Bronchial epithelial cell (primary cell): ENCODE data around the gene CHMP3. TPM values are rescaled to one million over a fixed set of nuclear protein-coding genes. Genes with fewer than 3 reads are reported as not detected.

Source experiments
- DNase-seq: peaks from one replicate; pipeline ENCODE4 v3.0.0-alpha.2; 2010; ENCODE audit warnings: low read depth
- FAIRE-seq: peaks from 2 replicates; lab custom pipeline; 2011; peaks lifted over from hg19 to GRCh38; lab: Jason Lieb, UNC
- H3K27me3 ChIP-seq: 2 replicates; pipeline ENCODE4 v1.5.1; 2011; ENCODE audit warnings: low read length; ENCODE audit not compliant: control insufficient read depth, insufficient read depth
- H3K36me3 ChIP-seq: 2 replicates; pipeline ENCODE4 v1.5.1; 2011; ENCODE audit warnings: low read length; ENCODE audit not compliant: control insufficient read depth, insufficient read depth
- H3K4me3 ChIP-seq: 2 replicates; pipeline ENCODE4 v1.5.1; 2011; ENCODE audit warnings: mild to moderate bottlenecking, low read depth, low read length, control low read depth
- CTCF ChIP-seq: IDR thresholded peaks from 2 replicates; pipeline ENCODE4 v1.5.1; 2011; ENCODE audit warnings: mild to moderate bottlenecking, moderate library complexity, low read length, control low read depth, inconsistent platforms; ENCODE audit not compliant: insufficient read depth, severe bottlenecking
- total RNA-seq: library from RNA; depleted of rRNA; stranded (reverse); fragments of >200 nt; gene quantifications from 2 replicates; pipeline ENCODE4 v1.2.1, GENCODE V29; 2014

Gene CHMP3
- total RNA-seq, 1 donor from 2014 or later, result 60.6 TPM

- DNase-seq, result no peak
- no peaks in the 10 kb centered on the region for H3K27me3 ChIP-seq
- H3K4me3 ChIP-seq, result no peak overlapping the region
- H3K36me3 ChIP-seq, result peaks cover 3% of the 10 kb centered on the region
- FAIRE-seq, result no peak
- no peak for TF ChIP-seq CTCF
Measured at GRCh38 chr2:86525421-86526340, 37.6 kb downstream of the CHMP3 start.

- Histone ChIP-seq H3K36me3 (peaks cover 1% of the 10 kb centered on the region), H3K4me3 (no peak overlapping the region), H3K27me3 (no peaks in the 10 kb centered on the region)
- FAIRE-seq (no peak), DNase-seq (no peak)
- no peak for TF ChIP-seq CTCF
Measured at GRCh38 chr2:86523491-86523890, 39.8 kb downstream of the CHMP3 start.

GRCh38 chr2:86522711-86523110 is 40.5 kb downstream of the CHMP3 start:
- peaks cover 1% of the 10 kb centered on the region for H3K36me3 ChIP-seq
- no peak overlapping the region for H3K4me3 ChIP-seq
- no peak for TF ChIP-seq CTCF
- H3K27me3 ChIP-seq, result no peaks in the 10 kb centered on the region
- DNase-seq (no peak), FAIRE-seq (no peak)

GRCh38 chr2:86521922-86522321 is 41.3 kb downstream of the CHMP3 start:
- H3K27me3 ChIP-seq, result no peaks in the 10 kb centered on the region
- no peak overlapping the region for H3K4me3 ChIP-seq
- FAIRE-seq, result no peak
- no peak for DNase-seq
- TF ChIP-seq CTCF, result no peak
- no peaks in the 10 kb centered on the region for H3K36me3 ChIP-seq

- no peaks in the 10 kb centered on the region for H3K36me3 ChIP-seq
- H3K4me3 ChIP-seq, result no peak overlapping the region
- DNase-seq, result no peak
- no peaks in the 10 kb centered on the region for H3K27me3 ChIP-seq
- no peak for FAIRE-seq
- TF ChIP-seq CTCF, result no peak
Measured at GRCh38 chr2:86520153-86520552, 43.1 kb downstream of the CHMP3 start.

- H3K27me3 ChIP-seq, result no peaks in the 10 kb centered on the region
- no peak for TF ChIP-seq CTCF
- FAIRE-seq, result no peak
- H3K4me3 ChIP-seq, result no peak overlapping the region
- H3K36me3 ChIP-seq, result no peaks in the 10 kb centered on the region
- DNase-seq, result no peak
Measured at GRCh38 chr2:86519349-86519748, 43.9 kb downstream of the CHMP3 start.
